Caco-2 (cell line): Measurements from ENCODE around the gene NRCAM. TPM values are rescaled to one million over a fixed set of nuclear protein-coding genes. Genes with fewer than 3 reads are reported as not detected.
A peak's percentile ranks its signal among the peaks of the same experiment; 100 is the strongest.

Experiments used
- BruUV-seq: library from RNA; stranded (reverse); fragments of 400-500 nt; replicated peaks from 2 replicates; lab custom pipeline; 2021; lab: Mats Ljungman, UMichigan
- CTCF ChIA-PET: fragments of 300-600 bp; sonication (Branson Sonifier 250); formaldehyde crosslinking; loops from one replicate; lab custom pipeline; 2022; ENCODE audit warnings: antibody characterized with exemption; lab: Charles Lee
- POLR2A ChIA-PET: fragments of 300-600 bp; sonication (Branson Sonifier 250); formaldehyde crosslinking; loops from one replicate; lab custom pipeline; 2022; ENCODE audit warnings: antibody characterized with exemption; lab: Charles Lee
- DNase-seq, 2 experiments: peaks; one replicate each; pipeline versions ENCODE4 v3.0.0 to v3.0.0-alpha.2; 2020 to 2022
- H3K27me3 ChIP-seq: replicated peaks from 2 replicates; pipeline ENCODE4 v1.6.0; 2011; ENCODE audit warnings: low read length; ENCODE audit not compliant: control insufficient read depth, insufficient read depth
- H3K36me3 ChIP-seq: 2 replicates; pipeline ENCODE4 v1.5.1; 2011; ENCODE audit warnings: low read length; ENCODE audit not compliant: control insufficient read depth, insufficient read depth
- H3K4me1 ChIP-seq: fragments of 250-450 bp; sonication (Bioruptor Pico); 2 replicates; pipeline ENCODE4 v1.5.1; 2020; ENCODE audit warnings: mild to moderate bottlenecking
- H3K4me3 ChIP-seq: 2 replicates; pipeline ENCODE4 v1.5.1; 2011; ENCODE audit warnings: low read depth, mild to moderate bottlenecking, control low read depth, low read length
- H3K9me3 ChIP-seq: fragments of 250-450 bp; sonication (Bioruptor Pico); 2 replicates; pipeline ENCODE4 v1.5.1; 2020; ENCODE audit warnings: mild to moderate bottlenecking, moderate library complexity
- H3K27ac Mint-ChIP-seq: one replicate; pipeline ENCODE4 v1.8.0; 2022; ENCODE audit warnings: mixed read lengths; ENCODE audit not compliant: unreplicated experiment
- H3K27me3 Mint-ChIP-seq: one replicate; pipeline ENCODE4 v1.8.0; 2022; ENCODE audit warnings: mixed read lengths; ENCODE audit not compliant: insufficient read depth, unreplicated experiment
- H3K36me3 Mint-ChIP-seq: one replicate; pipeline ENCODE4 v1.8.0; 2022; ENCODE audit warnings: mild to moderate bottlenecking, mixed read lengths; ENCODE audit not compliant: insufficient read depth, unreplicated experiment
- H3K4me1 Mint-ChIP-seq: one replicate; pipeline ENCODE4 v1.8.0; 2022; ENCODE audit warnings: low read depth, mixed read lengths; ENCODE audit not compliant: unreplicated experiment
- H3K4me3 Mint-ChIP-seq: one replicate; pipeline ENCODE4 v1.8.0; 2022; ENCODE audit warnings: mild to moderate bottlenecking, moderate library complexity, mixed read lengths; ENCODE audit not compliant: unreplicated experiment
- H3K9me3 Mint-ChIP-seq: one replicate; pipeline ENCODE4 v1.8.0; 2022; ENCODE audit warnings: mixed read lengths; ENCODE audit not compliant: unreplicated experiment
- intact Hi-C: fragments of 100-400 bp; cut with micrococcal nuclease; formaldehyde crosslinking; loops from one replicate; pipeline ENCODE4 v1.10.0; 2022; ENCODE audit not compliant: unreplicated experiment
- total RNA-seq: library from RNA; stranded (reverse); gene quantifications from 2 replicates; pipeline ENCODE4 v1.2.3, GENCODE V29; 2022
- TF ChIP-seq, protein P1 (sequence below), 2 experiments: fragments of 200-600 bp in 1 of 2; IDR thresholded peaks; 1 replicate in 1 of 2; 2 replicates in 1 of 2; pipeline versions ENCODE4 v1.5.1 to v1.8.0; 2011 to 2022; ENCODE audit warnings: antibody characterized with exemption in 1 of 2, control low read depth in 1 of 2, inconsistent platforms in 1 of 2, low read depth in 1 of 2, low read length in 1 of 2, mild to moderate bottlenecking in 1 of 2, moderate library complexity in 1 of 2; ENCODE audit not compliant: insufficient read depth in 1 of 2, severe bottlenecking in 1 of 2, unreplicated experiment in 1 of 2

Gene NRCAM
- total RNA-seq, 1 experiment from 2014 or later = 96.2 TPM

DNA sequence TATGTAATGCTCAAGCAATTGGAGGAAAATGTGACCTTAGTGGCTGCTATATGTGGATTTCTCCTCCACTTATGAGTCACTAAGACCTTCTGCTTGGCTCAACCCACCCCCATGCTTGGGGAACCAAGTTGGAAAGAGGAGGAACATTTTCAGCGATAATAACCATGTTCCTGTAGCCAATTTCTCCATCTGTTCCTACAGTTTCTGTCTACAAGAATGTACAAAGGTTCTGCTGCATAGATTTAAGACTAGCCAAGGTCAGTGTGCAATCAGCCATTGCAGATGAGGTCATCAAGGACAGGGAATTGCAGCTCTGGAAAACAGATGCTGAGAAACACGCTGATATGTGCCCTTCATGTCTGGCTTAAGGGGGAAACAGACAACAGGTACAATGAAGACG, 5.6 kb upstream of the NRCAM start:
- intact Hi-C loops = no loop called here
- ChIA-PET CTCF (interaction anchor here (1.4 kb wide), 1 partner anchor 35 kb away, joined by 3 read pairs; no protein-coding TSS in a partner anchor), POLR2A (no interaction called here)

DNA sequence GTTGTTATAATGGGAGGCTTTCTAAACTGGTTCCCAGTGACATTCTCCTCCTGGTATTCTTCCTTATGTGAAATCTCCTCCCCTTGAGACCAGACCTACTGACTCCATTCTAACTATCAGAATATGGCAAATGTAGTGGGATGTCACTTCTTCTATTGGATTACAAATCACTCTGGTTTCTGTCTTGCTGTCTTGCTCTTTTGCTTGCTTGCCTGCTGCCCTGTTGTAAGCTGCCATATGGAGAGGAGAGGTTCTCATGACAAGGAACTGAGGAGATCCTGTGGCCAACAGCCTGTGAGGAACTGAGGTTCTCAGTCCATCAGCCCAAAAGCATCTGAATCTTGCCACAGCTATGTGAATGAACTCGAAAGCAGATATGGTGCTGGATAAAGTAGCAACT, 4.7 kb upstream of the NRCAM start:
- intact Hi-C loops = loop anchor here (1.0 kb wide), 3 partner anchors 36 to 280 kb away; no protein-coding TSS in a partner anchor
- H3K36me3 ChIP-seq = no peaks in the 10 kb centered on the region
- CTCF ChIA-PET = interaction anchor here (1.4 kb wide), 1 partner anchor 36 kb away, joined by 3 read pairs; no protein-coding TSS in a partner anchor
- POLR2A ChIA-PET = no interaction called here
- Mint-ChIP-seq H3K27ac (no peak overlapping the region), H3K9me3 (no peaks in the 10 kb centered on the region), H3K4me3 (no peak overlapping the region), H3K36me3 (no peaks in the 10 kb centered on the region), H3K4me1 (peaks cover 17% of the 10 kb centered on the region), H3K27me3 (no peaks in the 10 kb centered on the region)
- H3K27me3 ChIP-seq = no peaks in the 10 kb centered on the region
- no peak for DNase-seq
- H3K4me3 ChIP-seq = no peak overlapping the region
- H3K4me1 ChIP-seq = 0 out of 2 replicates have a peak, but pooled peaks cover 3% of the 10 kb centered on the region
- TF ChIP-seq, protein P1, sequence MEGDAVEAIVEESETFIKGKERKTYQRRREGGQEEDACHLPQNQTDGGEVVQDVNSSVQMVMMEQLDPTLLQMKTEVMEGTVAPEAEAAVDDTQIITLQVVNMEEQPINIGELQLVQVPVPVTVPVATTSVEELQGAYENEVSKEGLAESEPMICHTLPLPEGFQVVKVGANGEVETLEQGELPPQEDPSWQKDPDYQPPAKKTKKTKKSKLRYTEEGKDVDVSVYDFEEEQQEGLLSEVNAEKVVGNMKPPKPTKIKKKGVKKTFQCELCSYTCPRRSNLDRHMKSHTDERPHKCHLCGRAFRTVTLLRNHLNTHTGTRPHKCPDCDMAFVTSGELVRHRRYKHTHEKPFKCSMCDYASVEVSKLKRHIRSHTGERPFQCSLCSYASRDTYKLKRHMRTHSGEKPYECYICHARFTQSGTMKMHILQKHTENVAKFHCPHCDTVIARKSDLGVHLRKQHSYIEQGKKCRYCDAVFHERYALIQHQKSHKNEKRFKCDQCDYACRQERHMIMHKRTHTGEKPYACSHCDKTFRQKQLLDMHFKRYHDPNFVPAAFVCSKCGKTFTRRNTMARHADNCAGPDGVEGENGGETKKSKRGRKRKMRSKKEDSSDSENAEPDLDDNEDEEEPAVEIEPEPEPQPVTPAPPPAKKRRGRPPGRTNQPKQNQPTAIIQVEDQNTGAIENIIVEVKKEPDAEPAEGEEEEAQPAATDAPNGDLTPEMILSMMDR (IDR thresholded peaks at IDR 0.05; ENCODE audit: insufficient read depth in 1 of 2, low read depth in 1 of 2, low read length in 1 of 2, severe bottlenecking in 1 of 2, unreplicated experiment in 1 of 2) = no peak
- no TSS peak for BruUV-seq
- no peaks in the 10 kb centered on the region for H3K9me3 ChIP-seq

More for the DNA sequence above, 5.6 kb upstream of the NRCAM start:
- H3K4me3 Mint-ChIP-seq = no peak overlapping the region
- H3K4me3 ChIP-seq = no peak overlapping the region
- H3K27me3 Mint-ChIP-seq = no peaks in the 10 kb centered on the region
- H3K4me1 ChIP-seq = 0 out of 2 replicates have a peak, but pooled peaks cover 3% of the 10 kb centered on the region
- H3K36me3 Mint-ChIP-seq = no peaks in the 10 kb centered on the region
- no peaks in the 10 kb centered on the region for H3K36me3 ChIP-seq
- H3K9me3 ChIP-seq = no peaks in the 10 kb centered on the region
- no peak for DNase-seq
- BruUV-seq = no TSS peak
- peaks cover 17% of the 10 kb centered on the region for H3K4me1 Mint-ChIP-seq
- no peaks in the 10 kb centered on the region for H3K27me3 ChIP-seq
- no peak overlapping the region for H3K27ac Mint-ChIP-seq
- TF ChIP-seq, protein P1 (IDR thresholded peaks at IDR 0.05; ENCODE audit: insufficient read depth in 1 of 2, low read depth in 1 of 2, low read length in 1 of 2, severe bottlenecking in 1 of 2, unreplicated experiment in 1 of 2) = no peak
- H3K9me3 Mint-ChIP-seq = no peaks in the 10 kb centered on the region

DNA sequence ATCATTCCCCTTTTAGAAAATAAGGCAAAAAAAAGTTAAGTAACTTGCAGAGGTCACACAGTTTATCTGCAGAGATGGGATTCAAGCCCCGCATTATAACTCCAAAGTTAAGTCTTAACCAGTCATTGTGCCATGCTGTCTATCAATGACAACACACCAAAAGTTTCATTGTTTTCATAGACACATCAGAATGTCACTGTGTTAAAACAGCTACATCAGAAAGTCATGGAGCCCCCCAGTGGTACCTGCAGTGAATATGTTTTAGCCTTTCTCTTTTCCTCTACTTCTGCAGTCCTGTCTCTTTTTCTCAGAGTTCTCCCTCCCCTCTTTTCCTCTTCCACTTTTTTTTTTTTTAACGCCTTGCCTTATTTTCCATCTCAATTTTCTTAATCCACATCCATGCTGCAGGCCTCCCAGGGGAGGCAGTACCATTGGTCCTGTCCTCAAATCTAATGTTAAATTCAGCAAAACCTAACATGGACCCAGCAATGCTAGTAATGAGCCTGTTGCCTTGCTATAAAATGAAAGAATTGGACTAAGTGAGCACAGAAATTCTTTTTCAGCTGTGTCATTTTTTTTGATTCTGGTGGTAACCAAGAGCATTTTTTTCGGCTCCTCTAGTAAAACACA, 3.8 kb upstream of the NRCAM start:
- TF ChIP-seq, protein P1 (IDR thresholded peaks at IDR 0.05; ENCODE audit: insufficient read depth in 1 of 2, low read depth in 1 of 2, low read length in 1 of 2, severe bottlenecking in 1 of 2, unreplicated experiment in 1 of 2) = peak; percentile 65 to 69
- no peaks in the 10 kb centered on the region for H3K9me3 Mint-ChIP-seq
- BruUV-seq = no TSS peak
- H3K36me3 ChIP-seq = no peaks in the 10 kb centered on the region
- H3K4me1 Mint-ChIP-seq = peaks cover 17% of the 10 kb centered on the region
- H3K4me1 ChIP-seq = 0 out of 2 replicates have a peak, but pooled peaks cover 3% of the 10 kb centered on the region
- intact Hi-C loops = loop anchor here (1.0 kb wide), 3 partner anchors 37 to 279 kb away; no protein-coding TSS in a partner anchor
- H3K4me3 Mint-ChIP-seq = no peak overlapping the region
- ChIA-PET POLR2A (interaction anchor here (0.7 kb wide), 1 partner anchor 237 kb away, joined by 3 read pairs; no protein-coding TSS in a partner anchor), CTCF (interaction anchor here (0.6 to 1.0 kb wide), 5 partner anchors 12 to 233 kb away, joined by 3 to 4 read pairs (median 3); no protein-coding TSS in a partner anchor)
- H3K27me3 ChIP-seq = no peaks in the 10 kb centered on the region
- peak in 1 of 2 experiments; percentile 68 for DNase-seq
- no peak overlapping the region for H3K27ac Mint-ChIP-seq
- no peaks in the 10 kb centered on the region for H3K9me3 ChIP-seq
- H3K27me3 Mint-ChIP-seq = no peaks in the 10 kb centered on the region
- no peaks in the 10 kb centered on the region for H3K36me3 Mint-ChIP-seq
- no peak overlapping the region for H3K4me3 ChIP-seq
